HG02840 (cell line): ENCODE data around the gene AGPAT4.
"Not testable (repeated sequence)": the region's sequence is repeated elsewhere in the genome, so short reads cannot be mapped to it uniquely, and the experiment has no call there.

Experiments
- ATAC-seq: cut with Tn5 transposase; IDR thresholded peaks from one replicate; pipeline ENCODE4 v1.9.1; 2021; ENCODE audit warnings: mild to moderate bottlenecking, moderate library complexity, moderate number of reproducible peaks; ENCODE audit not compliant: unreplicated experiment, low FRiP score

AGPAT4 gene

GRCh38 chr6:161128230-161128629 is 145.6 kb downstream of the AGPAT4 start:
- ATAC-seq, result no peak

DNA sequence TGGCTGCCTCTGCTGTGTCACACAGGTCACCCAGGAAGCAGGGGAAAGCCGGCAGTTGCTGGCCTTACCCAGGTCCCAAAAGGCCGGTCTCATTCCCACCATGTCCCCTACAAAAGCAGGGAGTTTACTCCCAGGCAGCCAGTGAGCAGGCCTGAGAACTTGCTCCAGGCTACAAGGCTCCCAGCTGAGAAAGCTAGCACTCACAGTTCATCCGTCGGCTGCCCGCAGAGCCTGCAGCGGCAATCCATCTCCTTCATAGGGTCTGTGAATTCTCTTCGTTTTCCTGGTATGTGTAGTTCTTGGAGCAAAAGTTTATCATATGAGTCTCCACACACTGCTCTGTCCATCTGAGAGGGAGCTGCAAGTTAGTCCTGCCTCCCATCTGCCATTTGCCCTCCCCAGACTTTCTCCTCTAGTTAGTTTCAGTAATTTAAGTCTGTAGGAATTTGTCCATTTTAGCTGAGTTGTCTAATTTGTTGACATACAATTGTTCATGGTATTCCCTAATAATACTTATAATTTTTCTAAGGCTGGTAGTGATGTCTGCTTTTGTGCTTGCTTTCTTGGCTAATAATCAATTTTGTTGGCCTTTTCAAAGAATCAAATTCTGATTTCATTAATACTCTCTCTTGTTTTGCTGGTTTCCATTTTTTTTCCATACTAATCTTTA is 146.7 kb downstream of the AGPAT4 start:
- ATAC-seq, result no peak

- ATAC-seq, result no peak
Measured at GRCh38 chr6:161125591-161125990, 148.3 kb downstream of the AGPAT4 start.

GRCh38 chr6:161123319-161123718 is 150.5 kb downstream of the AGPAT4 start:
- not testable (repeated sequence) for ATAC-seq

DNA sequence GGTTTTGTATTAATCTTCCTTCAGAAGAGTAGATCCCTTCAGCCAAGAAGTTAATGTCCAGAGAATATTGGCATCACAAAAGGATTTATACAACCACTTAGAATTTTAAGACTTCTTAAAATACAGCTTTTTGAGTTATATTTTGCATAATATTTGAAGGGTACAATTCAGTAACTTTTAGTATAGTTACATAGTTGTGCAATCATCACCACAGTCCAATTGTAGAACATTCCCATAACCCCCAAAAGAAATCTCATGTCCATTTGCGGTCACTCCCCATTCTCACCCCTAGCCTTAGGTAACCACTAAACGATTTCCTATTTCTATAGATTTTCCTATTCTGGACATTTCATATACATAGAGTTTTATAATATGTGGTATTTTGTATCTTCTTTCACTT is 155.9 kb downstream of the AGPAT4 start:
- no peak for ATAC-seq

- no peak for ATAC-seq
Measured at GRCh38 chr6:161117308-161117707, 156.6 kb downstream of the AGPAT4 start.

GRCh38 chr6:161116554-161116953 is 157.3 kb downstream of the AGPAT4 start:
- ATAC-seq, result no peak

DNA sequence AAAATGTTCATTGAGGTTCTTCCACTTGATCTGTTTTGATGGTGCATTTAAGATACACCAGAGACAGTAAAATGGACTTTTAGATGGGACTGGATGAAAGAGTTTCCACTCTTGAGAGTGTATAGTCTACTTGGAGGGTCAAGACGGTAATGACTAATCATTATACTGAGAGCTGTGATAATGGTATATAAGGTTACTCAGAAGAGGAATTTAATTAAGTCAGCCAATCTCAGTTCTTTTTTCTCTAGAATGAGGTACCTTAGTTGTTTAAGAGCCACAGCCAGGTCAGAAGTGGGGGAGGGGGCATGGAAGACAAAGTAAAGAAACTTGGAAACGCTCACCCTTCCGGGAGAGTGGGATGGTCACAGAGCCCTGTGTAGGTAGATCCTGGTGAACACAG is 158.4 kb downstream of the AGPAT4 start:
- no peak for ATAC-seq

DNA sequence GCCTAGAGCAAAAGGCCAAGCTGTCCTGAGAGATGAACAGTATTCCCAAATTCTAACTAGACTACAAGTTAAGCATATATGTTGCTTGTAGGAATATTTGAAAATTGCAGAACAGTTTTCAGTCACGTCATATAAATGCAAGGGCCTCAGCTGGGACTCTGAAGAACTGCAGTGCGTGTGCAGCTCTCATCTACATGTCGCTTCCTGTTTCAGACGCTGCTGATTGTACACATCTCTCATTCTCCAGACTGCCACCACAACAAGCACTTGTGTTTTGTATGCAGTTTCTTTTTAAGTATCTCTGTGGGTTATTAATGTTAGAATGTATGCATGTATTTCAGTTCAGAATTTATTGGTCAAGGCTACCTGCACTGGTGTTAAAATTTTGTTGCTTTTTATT is 162.6 kb downstream of the AGPAT4 start:
- no peak for ATAC-seq

GRCh38 chr6:161110028-161110779 is 163.7 kb downstream of the AGPAT4 start:
- ATAC-seq, result no peak

- ATAC-seq, result no peak
Measured at GRCh38 chr6:161109366-161109765, 164.5 kb downstream of the AGPAT4 start.

DNA sequence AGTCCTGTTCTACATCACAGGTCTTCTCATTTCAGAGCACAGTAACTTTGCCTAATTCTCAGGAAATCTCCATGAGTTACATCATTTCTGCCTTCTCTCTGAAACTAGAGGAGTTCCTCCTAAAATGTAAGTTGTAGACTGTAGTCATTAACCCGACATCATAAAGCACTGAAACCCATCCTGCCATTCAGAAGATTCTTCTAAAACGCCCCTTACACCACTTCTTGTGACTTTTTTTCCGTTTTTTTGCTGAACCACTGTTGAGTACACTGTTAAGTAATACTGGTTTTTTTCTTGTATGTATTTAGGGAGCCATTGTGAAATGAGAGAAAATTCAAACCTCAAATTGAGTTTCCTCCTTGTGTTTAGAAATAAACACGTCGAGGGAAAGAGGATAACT is 164.9 kb downstream of the AGPAT4 start:
- ATAC-seq, result no peak

GRCh38 chr6:161107779-161108730 is 165.8 kb downstream of the AGPAT4 start:
- ATAC-seq, result no peak

DNA sequence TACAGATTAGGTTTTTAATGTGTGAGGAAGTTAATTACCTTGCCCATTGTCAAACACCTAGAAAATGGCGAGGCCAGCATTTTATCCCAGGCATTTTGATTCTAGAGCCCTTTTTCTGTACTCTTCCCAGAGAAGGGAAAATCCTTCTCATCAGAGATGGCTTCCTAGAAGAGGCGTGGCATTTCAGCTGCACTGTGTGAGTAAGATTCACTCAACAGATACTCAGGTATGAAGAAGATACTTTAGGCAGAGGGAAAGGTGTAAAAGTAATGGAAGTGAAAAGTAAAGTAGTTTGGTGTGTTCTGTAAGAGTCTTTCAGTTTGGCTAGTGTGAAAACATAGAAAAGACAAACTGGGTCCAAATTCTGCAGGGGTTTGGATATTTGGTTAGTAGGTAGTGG is 168.5 kb downstream of the AGPAT4 start:
- no peak for ATAC-seq

DNA sequence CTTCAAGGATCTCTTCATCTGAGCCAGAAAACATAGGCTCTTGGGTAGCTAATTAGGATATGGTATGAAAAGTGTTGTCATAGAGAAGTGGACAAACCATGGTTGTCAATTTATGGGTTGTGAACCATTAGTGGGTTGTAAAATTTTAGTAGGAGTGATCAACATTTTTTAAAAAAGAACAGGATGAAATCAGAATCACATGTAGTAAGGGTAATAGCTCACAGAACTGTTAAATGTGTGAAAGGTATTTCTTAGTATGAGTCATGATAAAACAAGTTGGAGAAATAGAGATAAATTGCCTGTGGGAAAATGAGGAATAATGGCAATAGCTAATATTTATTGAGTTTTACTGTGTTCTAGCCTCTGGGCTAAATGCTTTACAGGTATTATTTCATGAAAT is 168.9 kb downstream of the AGPAT4 start:
- ATAC-seq, result no peak

- no peak for ATAC-seq
Measured at GRCh38 chr6:161103475-161103874, 170.4 kb downstream of the AGPAT4 start.

DNA sequence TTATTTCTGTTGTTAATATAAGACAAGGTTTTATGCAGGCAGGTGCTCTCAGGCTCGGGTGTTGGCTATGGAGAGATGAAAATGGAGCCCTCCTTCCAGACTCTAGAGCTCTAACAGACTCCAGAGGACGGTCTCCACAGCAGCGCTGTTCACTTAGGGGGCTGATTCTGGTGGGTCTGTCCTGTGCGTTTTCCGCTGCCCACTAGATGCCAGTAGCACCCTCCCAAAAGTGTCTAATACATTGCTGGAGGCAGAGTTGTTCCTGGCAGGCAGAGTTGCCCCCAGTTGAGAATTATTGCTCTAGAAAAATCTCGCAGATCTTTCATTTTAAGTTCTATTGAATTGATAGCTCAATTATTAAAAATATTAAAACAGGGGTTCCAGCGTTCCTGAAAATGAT is 172.3 kb downstream of the AGPAT4 start:
- ATAC-seq, result no peak

DNA sequence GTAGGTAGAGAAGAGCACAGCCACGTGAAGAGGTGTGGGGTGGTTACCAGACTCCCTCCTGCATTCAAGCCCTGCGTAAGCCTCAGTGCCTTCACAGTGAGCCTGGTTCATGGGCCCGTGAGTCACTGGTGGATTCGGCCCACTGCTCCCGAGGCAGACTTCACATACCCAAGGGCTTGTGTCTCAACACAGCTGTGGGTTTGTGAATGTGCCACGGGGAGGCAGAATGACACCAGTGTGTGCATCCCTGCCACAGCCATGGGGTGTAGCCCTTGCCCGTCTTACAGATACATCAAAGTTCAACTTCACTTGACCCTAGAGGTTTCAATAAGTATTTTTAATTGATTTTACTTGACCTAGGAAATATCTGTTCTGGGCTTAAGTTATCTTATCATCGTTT is 173.8 kb downstream of the AGPAT4 start:
- ATAC-seq, result no peak

DNA sequence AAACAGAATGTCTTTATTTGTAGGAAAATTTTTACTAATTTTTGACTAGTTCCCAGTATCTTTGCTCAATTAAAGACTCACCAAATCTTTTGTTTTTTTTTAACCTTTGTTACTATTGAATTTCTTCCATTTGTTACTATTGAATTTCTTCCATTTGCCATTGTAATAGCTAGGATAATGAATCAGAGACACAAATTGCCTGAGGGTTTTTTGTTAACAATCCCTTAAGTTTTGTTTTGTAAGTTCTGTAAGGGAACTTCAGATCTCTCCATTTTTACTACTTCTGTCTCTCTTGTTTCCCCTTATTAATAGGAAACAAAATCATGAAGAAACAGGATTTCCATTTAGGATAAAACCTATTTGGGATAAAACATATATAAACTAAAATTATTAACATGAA is 177.9 kb downstream of the AGPAT4 start:
- ATAC-seq, result no peak

DNA sequence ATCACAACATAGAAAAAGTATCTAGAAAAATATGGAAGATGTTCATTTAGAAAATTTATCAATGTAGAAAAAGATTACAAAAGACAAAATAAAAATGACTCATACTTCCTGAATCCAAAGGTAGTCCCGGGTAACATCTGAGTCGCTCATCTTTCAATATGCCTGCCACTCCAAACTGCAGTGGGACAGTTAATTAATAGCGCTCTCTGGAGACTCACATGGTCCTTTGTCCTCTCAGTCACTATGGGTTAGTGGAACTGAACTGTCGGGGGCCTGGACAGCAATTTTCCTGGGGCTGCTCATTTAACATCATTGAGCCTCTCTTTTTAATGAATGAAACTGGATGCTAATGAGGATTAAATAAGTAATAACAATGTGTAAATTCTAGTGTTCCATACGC is 178.9 kb downstream of the AGPAT4 start:
- no peak for ATAC-seq
